Daoy (cell line): ENCODE results near the gene RNF150. TPM values are rescaled to one million over a fixed set of nuclear protein-coding genes. Genes with fewer than 3 reads are reported as not detected.
A peak's percentile ranks its signal among the peaks of the same experiment; 100 is the strongest.

Source experiments
- DNase-seq: peaks from one replicate; pipeline ENCODE4 v3.0.0-alpha.2; 2015; ENCODE audit warnings: low read depth
- total RNA-seq: library from RNA; depleted of rRNA; stranded (reverse); fragments of >200 nt; shearing (Covaris generic); gene quantifications from 2 replicates; pipeline ENCODE4 v1.2.3, GENCODE V29; 2014

Gene RNF150
- total RNA-seq, 1 experiment from 2014 or later = 2.4 TPM

- no peak for DNase-seq
Measured at GRCh38 chr4:140980426-140981200, 152.7 kb downstream of the RNF150 start.

GRCh38 chr4:140976768-140977167 lies 156.5 kb downstream of the RNF150 start:
- no peak for DNase-seq

GRCh38 chr4:140971077-140971792 lies 162.0 kb downstream of the RNF150 start:
- DNase-seq = no peak

- no peak for DNase-seq
Measured at GRCh38 chr4:140969296-140969695, 164.0 kb downstream of the RNF150 start.

GRCh38 chr4:140968371-140968770 lies 164.9 kb downstream of the RNF150 start:
- DNase-seq = no peak

- no peak for DNase-seq
Measured at GRCh38 chr4:140963883-140964282, 169.4 kb downstream of the RNF150 start.

- no peak for DNase-seq
Measured at GRCh38 chr4:140955641-140956040, 177.6 kb downstream of the RNF150 start.

GRCh38 chr4:140952717-140953116 lies 180.6 kb downstream of the RNF150 start:
- DNase-seq = peak; percentile 44

- DNase-seq = no peak
Measured at GRCh38 chr4:140947506-140947905, 185.8 kb downstream of the RNF150 start.

GRCh38 chr4:140945106-140945505 lies 188.2 kb downstream of the RNF150 start:
- DNase-seq = no peak

GRCh38 chr4:140944572-140944971 lies 188.7 kb downstream of the RNF150 start:
- peak; percentile 17 for DNase-seq

- peak; percentile 64 for DNase-seq
Measured at GRCh38 chr4:140944199-140944515, 189.1 kb downstream of the RNF150 start.

- peak; percentile 30 for DNase-seq
Measured at GRCh38 chr4:140943486-140944198, 189.6 kb downstream of the RNF150 start.

GRCh38 chr4:140940589-140940988 lies 192.7 kb downstream of the RNF150 start:
- DNase-seq = no peak

GRCh38 chr4:140937866-140938265 lies 195.4 kb downstream of the RNF150 start:
- peak; percentile 14 for DNase-seq

- DNase-seq = no peak
Measured at GRCh38 chr4:140935254-140935653, 198.0 kb downstream of the RNF150 start.

GRCh38 chr4:140932501-140933045 lies 200.7 kb downstream of the RNF150 start:
- DNase-seq = no peak

- DNase-seq = peak; percentile 15
Measured at GRCh38 chr4:140931911-140932310, 201.4 kb downstream of the RNF150 start.

- DNase-seq = no peak
Measured at GRCh38 chr4:140930557-140930956, 202.7 kb downstream of the RNF150 start.

- DNase-seq = no peak
Measured at GRCh38 chr4:140930011-140930410, 203.3 kb downstream of the RNF150 start.

GRCh38 chr4:140928880-140929279 lies 204.4 kb downstream of the RNF150 start:
- DNase-seq = no peak

GRCh38 chr4:140926672-140927071 lies 206.6 kb downstream of the RNF150 start:
- DNase-seq = no peak
